SK-N-SH (cell line): Measurements from ENCODE around the gene ETS1. TPM values are rescaled to one million over a fixed set of nuclear protein-coding genes. Genes with fewer than 3 reads are reported as not detected.

ENCODE experiments used
- CTCF ChIA-PET: fragments of 300-600, 350-600 bp; formaldehyde crosslinking; extraction: SDS; loops from one replicate; lab custom pipeline; 2021; lab: Yijun Ruan, JAX
- POLR2A ChIA-PET: fragments of 350-600 bp; sonication (Branson Sonifier 250); formaldehyde crosslinking; extraction: SDS; loops from one replicate; lab custom pipeline; 2020; ENCODE audit warnings: antibody characterized with exemption, inconsistent platforms; lab: Yijun Ruan, JAX
- DNase-seq: peaks from one replicate; pipeline ENCODE4 v3.0.0; 2012
- H2AFZ ChIP-seq: fragments of 200-600 bp; sonication (generic); 2 replicates; pipeline ENCODE4 v1.8.1; 2016; ENCODE audit warnings: antibody characterized with exemption, mild to moderate bottlenecking, low read depth
- H3F3A ChIP-seq: fragments of 200-600 bp; sonication (generic); replicated peaks from 2 replicates; pipeline ENCODE3; 2016; ENCODE audit warnings: antibody characterized with exemption, mild to moderate bottlenecking; ENCODE audit not compliant: insufficient read depth
- H3K27ac ChIP-seq, 2 experiments: fragments of 200-500 bp in 1 of 2; fragments of 200-600 bp in 1 of 2; sonication (Bioruptor generic) in 1 of 2; sonication (generic), shearing (Covaris generic) in 1 of 2; 2 replicates each; pipeline versions ENCODE4 v1.5.1 to v1.6.1; 2014 to 2016; ENCODE audit warnings: low read depth in 2 of 2, inconsistent platforms in 1 of 2, low read length in 1 of 2, mild to moderate bottlenecking in 1 of 2, mixed read lengths in 1 of 2
- H3K27me3 ChIP-seq: fragments of 200-600 bp; sonication (generic), shearing (Covaris generic); 2 replicates; pipeline ENCODE4 v1.6.1; 2016; ENCODE audit warnings: mixed run types; ENCODE audit not compliant: insufficient read depth
- H3K36me3 ChIP-seq, 2 experiments: fragments of 200-500 bp in 1 of 2; fragments of 200-600 bp in 1 of 2; sonication (Bioruptor generic) in 1 of 2; sonication (generic) in 1 of 2; replicated peaks in 1 of 2; 2 replicates each; pipeline versions ENCODE3 to v1.5.1; 2014 to 2016; ENCODE audit warnings: low read length in 1 of 2, mild to moderate bottlenecking in 1 of 2; ENCODE audit not compliant: insufficient read depth in 2 of 2, control insufficient read depth in 1 of 2
- H3K4me1 ChIP-seq, 2 experiments: fragments of 200-500 bp in 1 of 2; fragments of 200-600 bp in 1 of 2; sonication (Bioruptor generic) in 1 of 2; sonication (generic), shearing (Covaris generic) in 1 of 2; 2 replicates each; pipeline versions ENCODE4 v1.5.1 to v1.6.1; 2014 to 2016; ENCODE audit warnings: low read depth in 1 of 2, low read length in 1 of 2, mixed run types in 1 of 2; ENCODE audit not compliant: insufficient read depth in 2 of 2, control insufficient read depth in 1 of 2
- H3K4me2 ChIP-seq: fragments of 200-600 bp; sonication (generic), shearing (Covaris generic); 2 replicates; pipeline ENCODE4 v1.6.1; 2017; ENCODE audit warnings: mixed run types
- H3K4me3 ChIP-seq, 2 experiments: fragments of 200-500 bp in 1 of 2; fragments of 200-600 bp in 1 of 2; sonication (Bioruptor generic) in 1 of 2; sonication (generic), shearing (Covaris generic) in 1 of 2; 2 replicates each; pipeline versions ENCODE4 v1.5.1 to v1.8.1; 2014 to 2016; ENCODE audit warnings: low read depth in 2 of 2, inconsistent platforms in 1 of 2, low read length in 1 of 2, mild to moderate bottlenecking in 1 of 2, mixed read lengths in 1 of 2, moderate library complexity in 1 of 2
- H3K79me2 ChIP-seq: fragments of 200-600 bp; sonication (generic); 2 replicates; pipeline ENCODE4 v1.8.1; 2017; ENCODE audit warnings: mild to moderate bottlenecking; ENCODE audit not compliant: insufficient read depth
- H3K9ac ChIP-seq: fragments of 200-600 bp; sonication (generic); 2 replicates; pipeline ENCODE4 v1.6.1; 2017; ENCODE audit warnings: mixed run types
- H3K9me2 ChIP-seq: fragments of 200-600 bp; sonication (generic); 2 replicates; pipeline ENCODE4 v1.6.1; 2017; ENCODE audit warnings: mixed run types
- H3K9me3 ChIP-seq: fragments of 200-600 bp; sonication (generic); 2 replicates; pipeline ENCODE4 v1.6.1; 2017; ENCODE audit warnings: mixed run types, mild to moderate bottlenecking, moderate library complexity
- H4K20me1 ChIP-seq: fragments of 200-600 bp; sonication (generic); 2 replicates; pipeline ENCODE4 v1.6.1; 2017; ENCODE audit warnings: mild to moderate bottlenecking, mixed run types; ENCODE audit not compliant: insufficient read depth
- EP300 ChIP-seq, 2 experiments: IDR thresholded peaks; 2 replicates each; pipeline versions ENCODE4 v1.4.0 to v1.6.1; 2012; ENCODE audit warnings: borderline replicate concordance in 1 of 2, low read depth in 1 of 2, low read length in 1 of 2
- EZH2phosphoT487 ChIP-seq: fragments of 200-600 bp; sonication (generic); IDR thresholded peaks from 2 replicates; pipeline ENCODE4 v1.6.1; 2017; ENCODE audit warnings: low read depth, mixed run types, mild to moderate bottlenecking, antibody characterized with exemption, moderate library complexity, borderline replicate concordance
- POLR2AphosphoS5 ChIP-seq: IDR thresholded peaks from 2 replicates; pipeline ENCODE4 v1.6.1; 2012; ENCODE audit warnings: low read depth, low read length
- RAD21 ChIP-seq: IDR thresholded peaks from 2 replicates; pipeline ENCODE4 v1.6.1; 2012; ENCODE audit warnings: mild to moderate bottlenecking, low read length
- SMC3 ChIP-seq: IDR thresholded peaks from 2 replicates; pipeline ENCODE4 v1.6.1; 2012; ENCODE audit warnings: low read depth, low read length, improper control_type of control experiment
- TAF1 ChIP-seq: IDR thresholded peaks from 2 replicates; pipeline ENCODE4 v1.6.1; 2012; ENCODE audit warnings: low read depth, mild to moderate bottlenecking, low read length, moderate library complexity, borderline replicate concordance
- TCF12 ChIP-seq: IDR thresholded peaks from 2 replicates; pipeline ENCODE4 v1.4.0; 2012
- TEAD4 ChIP-seq: IDR thresholded peaks from 2 replicates; pipeline ENCODE4 v1.4.0; 2012; ENCODE audit warnings: mild to moderate bottlenecking, borderline replicate concordance; ENCODE audit not compliant: insufficient read depth
- WGBS: methylation state at CpG from one replicate; pipeline ENCODE4 v1.1.6; 2017; ENCODE audit warnings: low lambda C conversion rate; 5-methylcytosine and 5-hydroxymethylcytosine counted together
- polyA plus RNA-seq, 3 experiments: library from polyadenylated mRNA; depleted of rRNA; stranded (reverse); fragments of >200 nt; gene quantifications; 2 replicates each; pipeline ENCODE4 v1.2.3, GENCODE V29; 2012
- TF ChIP-seq, protein P1 (sequence below): fragments of 200-600 bp; sonication (generic); IDR thresholded peaks from 2 replicates; pipeline ENCODE4 v1.6.1; 2017; ENCODE audit warnings: antibody characterized with exemption, mild to moderate bottlenecking, moderate library complexity

Gene ETS1
- polyA plus RNA-seq, 1 of the 3 experiments (the other 2 are of a cell fraction): 14.5 TPM

- WGBS: 42% methylated on average over 12 of the region's 12 CpGs
- H3F3A ChIP-seq: no peaks in the 10 kb centered on the region
- no peaks in the 10 kb centered on the region for H3K36me3 ChIP-seq
- H3K4me2 ChIP-seq: peak overlapping the region; percentile 36; the same call in 1 of the 2 replicates
- peak overlapping the region in 1 of 2 experiments; percentile 50; a peak in 1 of 4 replicates for H3K4me3 ChIP-seq
- no peaks in the 10 kb centered on the region for H3K9me3 ChIP-seq
- H3K79me2 ChIP-seq: no peaks in the 10 kb centered on the region
- no peaks in the 10 kb centered on the region for H3K9me2 ChIP-seq
- no peaks in the 10 kb centered on the region for H4K20me1 ChIP-seq
- peak overlapping the region; percentile 27 to 50; a peak in 2 of 4 replicates for H3K27ac ChIP-seq
- CTCF ChIA-PET: interaction anchor here (0.6 to 7.2 kb wide), 51 partner anchors 9 to 601 kb away, joined by 3 to 209 read pairs (median 4); no protein-coding TSS in a partner anchor
- peak; percentile 83 for DNase-seq
- POLR2A ChIA-PET: interaction anchor here (1.0 kb wide), 1 partner anchor 385 kb away, joined by 3 read pairs; no protein-coding TSS in a partner anchor
- peaks cover 0 to 14% of the 10 kb centered on the region in 2 experiments; a peak in 2 of 4 replicates for H3K4me1 ChIP-seq
- H2AFZ ChIP-seq: peak overlapping the region; percentile 59
- no peaks in the 10 kb centered on the region for H3K27me3 ChIP-seq
- TF ChIP-seq TAF1: no peak
- TF ChIP-seq, protein P1, sequence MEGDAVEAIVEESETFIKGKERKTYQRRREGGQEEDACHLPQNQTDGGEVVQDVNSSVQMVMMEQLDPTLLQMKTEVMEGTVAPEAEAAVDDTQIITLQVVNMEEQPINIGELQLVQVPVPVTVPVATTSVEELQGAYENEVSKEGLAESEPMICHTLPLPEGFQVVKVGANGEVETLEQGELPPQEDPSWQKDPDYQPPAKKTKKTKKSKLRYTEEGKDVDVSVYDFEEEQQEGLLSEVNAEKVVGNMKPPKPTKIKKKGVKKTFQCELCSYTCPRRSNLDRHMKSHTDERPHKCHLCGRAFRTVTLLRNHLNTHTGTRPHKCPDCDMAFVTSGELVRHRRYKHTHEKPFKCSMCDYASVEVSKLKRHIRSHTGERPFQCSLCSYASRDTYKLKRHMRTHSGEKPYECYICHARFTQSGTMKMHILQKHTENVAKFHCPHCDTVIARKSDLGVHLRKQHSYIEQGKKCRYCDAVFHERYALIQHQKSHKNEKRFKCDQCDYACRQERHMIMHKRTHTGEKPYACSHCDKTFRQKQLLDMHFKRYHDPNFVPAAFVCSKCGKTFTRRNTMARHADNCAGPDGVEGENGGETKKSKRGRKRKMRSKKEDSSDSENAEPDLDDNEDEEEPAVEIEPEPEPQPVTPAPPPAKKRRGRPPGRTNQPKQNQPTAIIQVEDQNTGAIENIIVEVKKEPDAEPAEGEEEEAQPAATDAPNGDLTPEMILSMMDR: peak; percentile 97
- TF ChIP-seq POLR2AphosphoS5: no peak
- TF ChIP-seq RAD21: peak; percentile 98
- peak; percentile 98 for TF ChIP-seq SMC3
- TF ChIP-seq TCF12: no peak
- peak overlapping the region; percentile 47; the same call in 1 of the 2 replicates for H3K9ac ChIP-seq
Observed at GRCh38 chr11:128630367-128631230, 43.2 kb upstream of the ETS1 start.

GRCh38 chr11:128629516-128630106 is 42.3 kb upstream of the ETS1 start:
- Histone ChIP-seq H3K9me3 (no peaks in the 10 kb centered on the region), H4K20me1 (no peaks in the 10 kb centered on the region), H3K36me3 (no peaks in the 10 kb centered on the region), H3F3A (no peaks in the 10 kb centered on the region), H3K27me3 (no peaks in the 10 kb centered on the region), H3K9me2 (no peaks in the 10 kb centered on the region), H3K4me3 (no peak overlapping the region), H2AFZ (no peak overlapping the region), H3K9ac (no peak overlapping the region), H3K4me2 (no peak overlapping the region), H3K4me1 (peaks cover 0 to 14% of the 10 kb centered on the region in 2 experiments; a peak in 2 of 4 replicates), H3K27ac (peak overlapping the region in 1 of 2 experiments; percentile 50; a peak in 2 of 4 replicates), H3K79me2 (no peaks in the 10 kb centered on the region)
- CTCF ChIA-PET: interaction anchor here (0.6 to 7.2 kb wide), 28 partner anchors 8 to 598 kb away, joined by 3 to 209 read pairs (median 5); no protein-coding TSS in a partner anchor
- POLR2A ChIA-PET: interaction anchor here (0.8 to 1.0 kb wide), 2 partner anchors 384 to 457 kb away, joined by 3 to 4 read pairs; no protein-coding TSS in a partner anchor
- TF ChIP-seq TAF1 (no peak), TEAD4 (no peak), EZH2phosphoT487 (no peak), SMC3 (no peak), EP300 (IDR thresholded peaks at IDR 0.05; ENCODE audit: borderline replicate concordance in 1 of 2, low read depth in 1 of 2, low read length in 1 of 2) (no peak)
- WGBS: 54% methylated on average over 6 of the region's 6 CpGs
- no peak for DNase-seq
